ENCODE measurements around the gene HAGH.
"Not testable (repeated sequence)": the region's sequence is repeated elsewhere in the genome, so short reads cannot be mapped to it uniquely, and the experiment has no call there.

The HAGH gene

GRCh38 chr16:1812732-1813163 lies 13.9 kb downstream of the HAGH start:
- DNase-seq, result peak; percentile 22

DNA sequence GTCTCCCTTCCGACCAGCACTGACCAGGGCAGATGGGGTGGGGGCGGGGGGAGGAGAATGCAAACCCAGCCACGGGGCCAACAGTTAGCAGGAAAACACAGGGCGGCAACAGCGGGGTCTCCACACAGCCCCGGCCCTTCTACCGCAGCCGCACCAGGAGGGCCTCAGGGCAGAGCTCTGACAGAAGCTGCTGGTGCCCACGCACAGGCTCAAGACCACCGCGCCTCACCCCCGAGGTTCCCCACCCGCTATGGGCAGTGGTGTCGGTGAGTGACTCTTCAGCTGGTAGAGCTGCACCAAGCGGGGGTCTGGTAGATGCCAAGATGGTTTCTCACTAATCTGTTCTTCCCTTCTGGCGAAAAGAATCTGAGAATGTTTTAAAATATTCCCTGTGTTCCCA lies 16.1 kb downstream of the HAGH start:
- DNase-seq, result no peak

- DNase-seq, result no peak
Measured at GRCh38 chr16:1810106-1810505, 16.5 kb downstream of the HAGH start.

GRCh38 chr16:1809281-1809801 lies 17.3 kb downstream of the HAGH start:
- DNase-seq, result no peak

DNA sequence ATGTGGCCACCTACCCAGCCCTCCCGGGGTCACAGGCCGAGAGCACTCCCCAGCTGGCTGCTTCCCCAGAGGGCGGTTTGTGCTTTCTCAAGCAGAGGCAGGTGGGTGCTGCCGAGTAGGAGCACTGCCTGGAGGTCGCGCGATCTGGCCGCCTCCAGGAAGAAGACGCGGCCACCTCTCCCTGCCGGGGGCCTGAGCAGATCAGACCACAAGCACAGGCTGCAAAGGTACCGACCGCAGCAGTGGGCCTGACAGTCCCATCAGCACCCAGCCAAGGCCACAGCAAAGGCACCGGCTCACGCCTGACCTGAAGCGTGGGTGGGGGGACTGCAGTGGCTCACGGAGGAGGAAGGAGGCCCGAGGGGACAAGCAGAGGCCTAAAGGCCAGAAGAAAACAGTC lies 17.9 kb downstream of the HAGH start:
- DNase-seq, result no peak

DNA sequence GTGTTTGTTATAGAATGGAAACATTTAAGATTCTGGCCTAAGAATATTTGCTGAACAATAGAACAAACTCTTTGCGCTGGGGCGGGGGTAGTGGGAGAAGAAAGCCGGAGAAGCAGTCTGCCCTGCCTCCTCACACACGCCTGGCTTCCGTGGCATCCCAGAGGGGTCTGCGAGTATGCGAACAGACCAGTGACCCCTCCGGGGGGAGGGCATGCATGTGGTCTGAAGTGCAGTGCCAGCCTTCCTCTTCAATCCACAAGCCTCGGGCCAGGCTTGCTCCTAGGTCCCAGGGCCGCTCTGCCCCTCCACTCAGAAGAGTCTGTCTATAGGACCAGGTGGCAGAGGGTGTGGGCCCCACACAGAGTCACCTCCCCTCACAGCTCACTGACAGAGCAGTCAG lies 19.0 kb downstream of the HAGH start:
- DNase-seq, result no peak

- DNase-seq, result no peak
Measured at GRCh38 chr16:1800701-1801100, 25.9 kb downstream of the HAGH start.

- not testable (repeated sequence) for DNase-seq
Measured at GRCh38 chr16:1799263-1799662, 27.4 kb downstream of the HAGH start.

GRCh38 chr16:1794908-1795666 lies 31.5 kb downstream of the HAGH start:
- DNase-seq, result no peak

- no peak for DNase-seq
Measured at GRCh38 chr16:1794221-1794871, 32.3 kb downstream of the HAGH start.

GRCh38 chr16:1793578-1794220 lies 32.9 kb downstream of the HAGH start, which contains the start of gene IGFALS:
IGFALS (minus strand) TSS chr16:1793705; CDS start chr16:1793652, 53 bp downstream.
- DNase-seq, result no peak

DNA sequence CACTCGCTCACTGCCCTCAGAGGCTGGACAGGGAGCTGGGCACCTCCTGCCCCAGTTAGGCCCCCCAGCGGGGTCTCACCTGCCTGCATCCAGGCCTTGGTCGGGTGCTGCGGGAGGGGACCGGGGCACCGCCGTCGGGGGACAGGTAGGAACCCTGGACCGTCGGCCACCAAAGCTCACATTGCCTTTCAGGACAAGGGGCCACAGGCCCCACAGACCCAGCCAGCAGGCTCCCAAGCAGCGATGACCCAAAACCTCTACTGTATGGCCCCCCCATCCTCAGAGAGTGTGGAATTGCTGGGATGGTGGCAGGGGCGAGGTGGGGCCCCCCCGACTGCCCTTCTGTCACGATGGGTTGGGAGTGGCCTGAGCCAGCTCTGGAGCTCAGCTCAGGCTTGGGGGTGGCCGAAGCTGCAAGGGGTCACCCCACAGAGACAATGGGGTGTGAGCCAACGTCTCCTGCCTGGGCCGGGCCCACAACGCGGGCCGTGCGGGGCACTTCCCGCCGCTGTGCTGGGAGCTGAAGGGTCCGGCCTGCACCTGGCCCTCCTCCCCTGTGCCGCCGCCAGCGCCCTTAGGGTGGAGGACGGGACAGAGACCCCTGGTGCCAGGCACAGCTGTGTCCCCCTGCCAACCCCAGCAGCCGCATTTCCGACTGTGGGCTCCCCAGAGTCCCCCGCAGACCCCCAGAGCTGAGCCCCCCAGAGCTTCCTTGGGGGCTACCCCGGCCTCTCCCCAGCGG lies 33.6 kb downstream of the HAGH start:
- DNase-seq, result no peak

- no peak for DNase-seq
Measured at GRCh38 chr16:1791943-1792812, 34.4 kb downstream of the HAGH start.

DNA sequence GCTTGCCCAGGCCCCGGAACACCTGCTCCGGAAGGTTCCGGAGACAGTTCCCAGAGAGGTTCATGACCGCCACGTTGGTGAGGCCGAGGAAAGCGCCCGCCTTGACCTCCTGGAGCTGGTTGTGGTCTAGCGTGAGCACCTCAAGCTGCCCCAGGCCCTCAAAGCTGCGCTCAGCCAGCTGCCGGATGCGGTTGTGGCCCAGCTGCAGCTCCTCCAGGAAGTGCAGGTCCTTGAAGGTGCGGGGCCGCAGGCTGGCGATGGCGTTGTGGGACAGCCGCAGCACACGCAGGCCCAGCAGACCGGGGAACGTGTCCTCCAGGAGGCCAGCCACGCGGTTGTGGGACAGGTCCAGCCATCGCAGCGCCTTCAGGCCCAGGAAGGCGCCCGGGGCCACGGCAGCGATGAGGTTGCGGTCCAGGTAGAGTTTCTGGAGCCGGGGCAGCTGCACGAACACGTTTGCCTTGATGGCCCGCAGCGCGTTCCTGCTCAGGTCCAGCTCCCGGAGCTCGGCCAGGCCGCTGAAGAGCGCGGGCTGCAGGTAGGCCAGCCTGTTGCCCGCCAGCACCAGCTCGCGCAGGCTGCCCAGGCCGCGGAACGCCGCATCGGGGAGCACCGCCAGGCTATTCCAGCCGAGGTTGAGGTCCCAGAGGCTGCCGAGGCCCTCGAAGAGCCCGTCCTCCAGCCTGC lies 35.2 kb downstream of the HAGH start:
- no peak for DNase-seq

- no peak for DNase-seq
Measured at GRCh38 chr16:1790611-1791255, 35.9 kb downstream of the HAGH start.

GRCh38 chr16:1790261-1790610 lies 36.4 kb downstream of the HAGH start:
- DNase-seq, result no peak

DNA sequence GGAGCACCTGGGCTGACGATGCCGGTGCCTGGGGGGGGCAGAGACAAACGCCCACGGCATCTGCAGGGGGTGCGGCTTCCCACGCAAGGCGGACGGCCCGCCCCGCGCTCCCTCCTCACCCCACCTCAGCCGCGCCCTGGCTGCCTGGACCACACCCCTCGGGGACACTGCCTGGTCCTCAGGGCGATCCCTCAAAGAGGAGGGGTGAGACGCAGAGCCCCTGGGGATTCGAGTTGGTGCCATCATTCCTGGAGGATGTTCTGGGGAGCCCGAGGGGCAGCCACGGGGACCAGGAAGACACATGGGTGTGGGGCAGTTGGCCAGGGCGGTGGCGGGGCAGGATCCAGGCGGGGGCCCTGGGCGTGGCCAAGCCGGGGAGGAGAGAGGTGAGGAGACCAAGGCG lies 37.0 kb downstream of the HAGH start:
- no peak for DNase-seq

- no peak for DNase-seq
Measured at GRCh38 chr16:1788708-1789100, 37.9 kb downstream of the HAGH start.

- no peak for DNase-seq
Measured at GRCh38 chr16:1788095-1788707, 38.4 kb downstream of the HAGH start.
